Measurements from ENCODE around the gene PRKCA. TPM values are rescaled to one million over a fixed set of nuclear protein-coding genes. Genes with fewer than 3 reads are reported as not detected.

The PRKCA gene
- total RNA-seq, 4 donors from 2014 or later = 9.6 to 15.5 (median 11.1) TPM

DNA sequence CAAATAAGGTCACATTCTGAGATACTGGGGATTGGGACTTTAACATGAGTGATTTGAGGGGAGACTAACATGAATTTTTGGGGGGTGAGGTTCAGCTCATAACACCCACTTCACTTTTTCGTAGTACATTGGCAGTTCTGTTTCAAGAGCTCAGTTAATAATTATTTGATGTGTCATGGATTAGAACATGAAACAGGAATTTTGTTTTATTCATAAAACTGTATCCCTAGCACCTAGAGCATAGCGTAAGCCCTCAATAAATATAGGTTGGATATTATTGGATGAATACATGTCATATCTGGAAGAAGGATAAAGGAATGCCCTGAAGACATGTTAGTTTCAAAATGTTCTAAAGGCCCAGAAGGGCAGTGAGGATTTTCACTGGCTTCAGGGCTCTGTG is 119.8 kb downstream of the PRKCA start:
- DNase-seq (ENCODE audit: low spot score in 2 of 2) = no peak
- no peak overlapping the region for H3K4me3 ChIP-seq (ENCODE audit: low read depth, poor library complexity, severe bottlenecking)
- intact Hi-C loops (cut with DNase I; ENCODE audit: low total_unique reads) = no loop called here
- 86 to 92% methylated on average over 2 of the region's 2 CpGs for WGBS, 2 donors
- TF ChIP-seq, protein P1, sequence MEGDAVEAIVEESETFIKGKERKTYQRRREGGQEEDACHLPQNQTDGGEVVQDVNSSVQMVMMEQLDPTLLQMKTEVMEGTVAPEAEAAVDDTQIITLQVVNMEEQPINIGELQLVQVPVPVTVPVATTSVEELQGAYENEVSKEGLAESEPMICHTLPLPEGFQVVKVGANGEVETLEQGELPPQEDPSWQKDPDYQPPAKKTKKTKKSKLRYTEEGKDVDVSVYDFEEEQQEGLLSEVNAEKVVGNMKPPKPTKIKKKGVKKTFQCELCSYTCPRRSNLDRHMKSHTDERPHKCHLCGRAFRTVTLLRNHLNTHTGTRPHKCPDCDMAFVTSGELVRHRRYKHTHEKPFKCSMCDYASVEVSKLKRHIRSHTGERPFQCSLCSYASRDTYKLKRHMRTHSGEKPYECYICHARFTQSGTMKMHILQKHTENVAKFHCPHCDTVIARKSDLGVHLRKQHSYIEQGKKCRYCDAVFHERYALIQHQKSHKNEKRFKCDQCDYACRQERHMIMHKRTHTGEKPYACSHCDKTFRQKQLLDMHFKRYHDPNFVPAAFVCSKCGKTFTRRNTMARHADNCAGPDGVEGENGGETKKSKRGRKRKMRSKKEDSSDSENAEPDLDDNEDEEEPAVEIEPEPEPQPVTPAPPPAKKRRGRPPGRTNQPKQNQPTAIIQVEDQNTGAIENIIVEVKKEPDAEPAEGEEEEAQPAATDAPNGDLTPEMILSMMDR (IDR thresholded peaks at IDR 0.05) = no peak
- TF ChIP-seq POLR2A (IDR thresholded peaks at IDR 0.05) = no peak

DNA sequence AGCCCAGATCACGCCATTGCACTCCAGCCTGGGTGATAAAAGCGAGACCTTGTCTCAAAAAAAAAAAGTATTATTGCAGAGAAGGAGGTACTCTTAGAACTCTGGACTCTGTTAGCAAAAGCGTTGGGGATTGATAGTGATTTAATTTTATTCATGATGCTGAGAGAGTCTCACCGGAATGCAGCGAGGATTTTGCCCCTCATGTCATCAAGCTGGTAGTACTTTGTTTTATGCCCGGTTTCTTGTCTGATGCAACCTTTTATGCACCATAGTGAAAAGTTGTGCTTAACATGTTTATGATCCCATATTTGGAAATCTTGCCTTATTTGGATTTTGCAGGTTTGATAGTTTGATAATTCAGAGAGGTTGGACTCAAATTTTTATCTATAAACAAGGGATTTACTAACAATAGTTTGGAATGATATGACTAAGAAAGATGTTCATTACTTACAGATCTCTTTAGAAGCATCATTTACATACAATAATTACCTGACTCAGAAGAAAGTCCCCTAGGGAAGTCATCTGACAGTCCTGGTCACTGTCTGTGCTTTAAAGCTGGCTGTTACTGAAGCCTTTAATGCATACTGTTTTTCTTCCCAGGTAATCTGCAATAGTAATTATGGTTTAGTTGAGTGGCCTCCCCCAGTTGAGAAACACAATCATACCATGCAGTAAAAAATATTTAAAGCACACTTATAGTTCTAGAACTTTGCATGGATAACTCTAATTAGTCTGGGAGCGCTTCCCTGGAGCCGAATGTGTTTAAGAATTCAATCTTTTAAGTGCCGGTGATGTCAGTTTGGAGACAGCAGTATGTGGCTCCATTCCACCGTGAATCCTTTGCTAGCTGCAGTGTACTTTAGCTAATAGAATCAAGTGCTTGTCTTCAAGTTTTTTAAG is 120.9 kb downstream of the PRKCA start:
- TF ChIP-seq, protein P1 (IDR thresholded peaks at IDR 0.05) = no peak
- no peak for TF ChIP-seq POLR2A (IDR thresholded peaks at IDR 0.05)
- no peak for DNase-seq (ENCODE audit: low spot score in 2 of 2)
- WGBS, 2 donors = 66 to 67% methylated on average over 10 of the region's 10 CpGs
- no peak overlapping the region for H3K4me3 ChIP-seq (ENCODE audit: low read depth, poor library complexity, severe bottlenecking)
- intact Hi-C loops (cut with DNase I; ENCODE audit: low total_unique reads) = no loop called here

DNA sequence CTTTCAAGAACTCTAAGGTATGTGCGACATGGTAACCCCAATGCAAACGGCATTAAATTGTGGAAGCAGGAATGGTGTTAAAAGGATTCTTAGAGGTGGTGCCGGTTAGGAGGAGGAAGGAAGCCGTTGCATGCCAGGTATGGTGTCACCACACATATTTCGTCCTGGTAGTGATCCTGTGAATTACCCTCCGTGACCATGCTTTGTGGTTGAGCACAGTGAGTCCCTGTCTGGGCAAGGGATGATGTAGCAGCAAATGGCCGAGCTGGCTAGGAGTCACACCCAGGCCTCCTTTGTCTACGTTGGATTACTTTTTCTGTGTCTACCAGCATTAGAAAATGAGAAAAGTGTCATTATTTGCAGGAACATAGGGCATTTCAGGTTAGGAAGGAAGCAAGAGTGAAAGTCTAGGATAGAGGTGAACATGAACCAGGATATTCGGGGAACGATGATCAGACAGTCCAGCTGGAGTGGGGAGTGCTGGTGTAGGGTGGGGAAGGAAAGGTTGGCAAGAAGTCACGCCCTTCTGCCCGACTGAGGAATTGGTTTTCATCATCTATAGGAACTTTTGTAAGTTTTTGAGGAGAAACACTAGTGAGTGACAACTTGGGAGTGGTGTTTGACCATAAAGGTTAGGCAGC is 123.5 kb downstream of the PRKCA start:
- intact Hi-C loops (cut with DNase I; ENCODE audit: low total_unique reads) = no loop called here
- 92 to 93% methylated on average over 12 of the region's 12 CpGs for WGBS, 2 donors
- TF ChIP-seq, protein P1 (IDR thresholded peaks at IDR 0.05) = no peak
- TF ChIP-seq POLR2A (IDR thresholded peaks at IDR 0.05) = no peak
- no peak overlapping the region for H3K4me3 ChIP-seq (ENCODE audit: low read depth, poor library complexity, severe bottlenecking)
- DNase-seq (ENCODE audit: low spot score in 2 of 2) = no peak

DNA sequence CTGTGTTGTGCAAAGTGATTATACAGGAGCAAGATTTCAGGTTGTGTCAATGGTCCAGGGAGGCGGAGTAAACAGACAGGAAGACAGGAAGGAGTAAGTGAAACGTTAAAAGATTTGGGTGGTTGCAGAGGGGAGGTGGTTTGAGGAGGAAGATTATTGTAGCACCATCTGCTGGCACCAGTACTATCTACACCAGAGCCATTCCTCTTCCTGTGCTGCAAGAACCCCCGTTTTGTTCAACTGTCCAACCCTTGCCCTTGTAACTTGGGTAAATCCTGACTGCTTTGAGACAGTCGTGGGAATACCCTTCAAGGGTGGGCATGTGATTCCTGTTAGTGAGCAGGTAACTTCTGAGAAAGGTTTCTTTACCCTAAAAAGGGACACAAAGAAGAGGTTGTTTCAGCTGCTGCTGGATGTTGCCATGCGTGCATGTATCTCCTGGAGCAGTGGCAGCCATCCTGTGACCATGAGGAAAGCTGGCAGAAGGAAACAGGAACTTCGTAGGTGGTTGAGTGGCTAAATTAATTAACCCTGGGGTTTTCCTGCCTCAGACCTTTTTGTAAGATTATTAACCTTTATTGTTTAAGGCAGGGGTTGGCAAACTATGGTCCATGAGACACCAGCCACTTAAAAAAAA is 124.1 kb downstream of the PRKCA start:
- no peak for TF ChIP-seq POLR2A (IDR thresholded peaks at IDR 0.05)
- TF ChIP-seq, protein P1 (IDR thresholded peaks at IDR 0.05) = no peak
- intact Hi-C loops (cut with DNase I; ENCODE audit: low total_unique reads) = no loop called here
- DNase-seq (ENCODE audit: low spot score in 2 of 2) = no peak
- 75% methylated on average over 6 of the region's 6 CpGs for WGBS, 2 donors
- H3K4me3 ChIP-seq (ENCODE audit: low read depth, poor library complexity, severe bottlenecking) = no peak overlapping the region

DNA sequence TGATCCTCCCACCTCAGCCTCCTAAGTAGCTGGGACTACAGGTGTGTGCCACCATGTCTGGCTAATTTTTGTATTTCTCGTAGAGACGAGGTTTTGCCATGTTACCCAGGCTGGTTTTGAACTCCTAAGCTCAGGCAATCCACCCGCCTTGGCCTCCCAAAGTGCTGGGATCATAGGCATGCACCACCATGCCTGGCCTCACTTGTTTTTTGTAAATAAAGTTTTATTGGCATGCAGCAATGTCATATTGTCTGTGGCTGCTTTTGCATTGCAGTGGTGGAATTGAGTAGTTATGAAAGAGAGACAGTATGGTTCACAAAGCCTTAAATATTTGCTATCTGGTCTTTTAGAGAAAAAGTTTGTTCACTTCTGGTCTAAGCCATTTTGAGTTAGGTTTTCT is 124.7 kb downstream of the PRKCA start:
- intact Hi-C loops (cut with DNase I; ENCODE audit: low total_unique reads) = no loop called here
- WGBS, 2 donors = 93 to 99% methylated on average over 3 of the region's 3 CpGs
- no peak overlapping the region for H3K4me3 ChIP-seq (ENCODE audit: low read depth, poor library complexity, severe bottlenecking)
- no peak for DNase-seq (ENCODE audit: low spot score in 2 of 2)
- TF ChIP-seq POLR2A (IDR thresholded peaks at IDR 0.05) = no peak

DNA sequence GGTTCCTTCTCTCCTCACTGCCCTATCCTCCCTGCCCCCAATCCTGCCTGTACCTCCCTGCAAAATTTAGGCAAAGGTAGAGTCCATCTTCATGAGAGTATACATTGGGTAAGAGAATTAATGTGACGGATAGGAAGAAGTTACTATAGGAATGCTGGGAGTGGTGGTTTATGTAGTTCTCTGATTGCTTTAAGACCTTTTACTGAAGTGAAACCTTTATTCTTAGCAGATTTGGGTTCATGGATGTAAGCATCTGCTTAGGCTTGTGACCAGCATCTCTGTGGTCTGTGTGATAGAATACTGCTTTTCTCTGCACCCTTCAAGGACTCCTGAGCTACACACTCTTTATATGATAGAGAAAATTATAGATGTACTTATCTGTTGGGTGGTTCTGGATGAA is 127.3 kb downstream of the PRKCA start:
- intact Hi-C loops (cut with DNase I; ENCODE audit: low total_unique reads) = no loop called here
- no peak for TF ChIP-seq POLR2A (IDR thresholded peaks at IDR 0.05)
- TF ChIP-seq, protein P1 (IDR thresholded peaks at IDR 0.05) = no peak
- no peak overlapping the region for H3K4me3 ChIP-seq (ENCODE audit: low read depth, poor library complexity, severe bottlenecking)
- DNase-seq (ENCODE audit: low spot score in 2 of 2) = no peak
- 85 to 86% methylated on average over 1 of the region's 1 CpG for WGBS, 2 donors
